Neural cell (in vitro differentiated cells): ENCODE results near the gene MARCHF6. TPM values are rescaled to one million over a fixed set of nuclear protein-coding genes. Genes with fewer than 3 reads are reported as not detected.

Experiments
- H2AFZ ChIP-seq: fragments of 200-600, 300-800 bp; sonication (generic), shearing (Covaris generic); 2 replicates; pipeline ENCODE4 v1.6.0; 2014; ENCODE audit warnings: low read depth, mild to moderate bottlenecking, antibody characterized with exemption, low read length, moderate library complexity
- H3F3A ChIP-seq: fragments of 200-600 bp; shearing (Covaris generic); 2 replicates; pipeline ENCODE4 v1.6.1; 2016; ENCODE audit warnings: mild to moderate bottlenecking, moderate library complexity, mixed read lengths, antibody characterized with exemption, low read length; ENCODE audit not compliant: insufficient read depth, poor library complexity, severe bottlenecking
- H3K27ac ChIP-seq: fragments of 200-600, 300-800 bp; sonication (generic), shearing (Covaris generic); 2 replicates; pipeline ENCODE4 v1.5.1; 2014; ENCODE audit warnings: mild to moderate bottlenecking, low read length, moderate library complexity
- H3K27me3 ChIP-seq: fragments of 300-800, 200-600 bp; sonication (generic), shearing (Covaris generic); 2 replicates; pipeline ENCODE4 v1.6.0; 2014; ENCODE audit warnings: mild to moderate bottlenecking, low read depth, low read length, moderate library complexity; ENCODE audit not compliant: insufficient read depth
- H3K36me3 ChIP-seq: fragments of 300-800, 200-600 bp; sonication (generic), shearing (Covaris generic); 2 replicates; pipeline ENCODE4 v1.5.1; 2014; ENCODE audit warnings: mild to moderate bottlenecking, antibody characterized with exemption, low read length, moderate library complexity; ENCODE audit not compliant: insufficient read depth
- H3K4me2 ChIP-seq: fragments of 300-800, 200-600 bp; sonication (generic), shearing (Covaris generic); 2 replicates; pipeline ENCODE4 v1.6.0; 2014; ENCODE audit warnings: mild to moderate bottlenecking, low read length
- H3K4me3 ChIP-seq: fragments of 300-800, 200-600 bp; sonication (generic), shearing (Covaris generic); 2 replicates; pipeline ENCODE4 v1.5.1; 2014; ENCODE audit warnings: mild to moderate bottlenecking, low read length, moderate library complexity
- H3K79me2 ChIP-seq: fragments of 200-600 bp; shearing (Covaris generic); replicated peaks from 2 replicates; pipeline ENCODE4 v1.6.0; 2014; ENCODE audit warnings: mild to moderate bottlenecking, low read length, moderate library complexity; ENCODE audit not compliant: insufficient read depth
- H3K9ac ChIP-seq: fragments of 300-800, 200-600 bp; sonication (generic), shearing (Covaris generic); 2 replicates; pipeline ENCODE4 v1.6.1; 2016; ENCODE audit warnings: mild to moderate bottlenecking, low read length, mixed read lengths
- H3K9me2 ChIP-seq: fragments of 200-600 bp; shearing (Covaris generic); 2 replicates; pipeline ENCODE4 v1.6.1; 2016; ENCODE audit warnings: mild to moderate bottlenecking, low read length, mixed read lengths; ENCODE audit not compliant: insufficient read depth
- H3K9me3 ChIP-seq: fragments of 200-600, 300-800 bp; sonication (generic), shearing (Covaris generic); 2 replicates; pipeline ENCODE4 v1.6.1; 2016; ENCODE audit warnings: mild to moderate bottlenecking, mixed run types, low read length, moderate library complexity, mixed read lengths
- H4K20me1 ChIP-seq: fragments of 200-600 bp; shearing (Covaris generic); 2 replicates; pipeline ENCODE4 v1.6.1; 2016; ENCODE audit warnings: mild to moderate bottlenecking, mixed run types; ENCODE audit not compliant: insufficient read depth
- CTCF ChIP-seq: fragments of 450-650 bp; IDR thresholded peaks from 2 replicates; pipeline ENCODE4 v1.5.1; 2014; ENCODE audit warnings: antibody characterized with exemption, mild to moderate bottlenecking, moderate library complexity; ENCODE audit not compliant: poor library complexity, severe bottlenecking
- EP300 ChIP-seq: fragments of 450-650 bp; conservative IDR thresholded peaks from 2 replicates; pipeline ENCODE4 v1.6.1; 2014; ENCODE audit warnings: antibody characterized with exemption, mild to moderate bottlenecking, moderate library complexity; ENCODE audit not compliant: poor library complexity, severe bottlenecking
- EZH2 ChIP-seq: fragments of 200-600, 300-800 bp; shearing (Covaris generic), sonication (generic); IDR thresholded peaks from 2 replicates; pipeline ENCODE4 v1.6.1; 2014; ENCODE audit warnings: antibody characterized with exemption, low read length, borderline replicate concordance, mild to moderate bottlenecking; ENCODE audit not compliant: insufficient read depth, poor library complexity, severe bottlenecking
- MXI1 ChIP-seq: fragments of 450-650 bp; conservative IDR thresholded peaks from 2 replicates; pipeline ENCODE4 v1.6.1; 2014; ENCODE audit warnings: antibody characterized with exemption, mild to moderate bottlenecking; ENCODE audit not compliant: poor library complexity, severe bottlenecking
- POLR2AphosphoS5 ChIP-seq: IDR thresholded peaks from 2 replicates; pipeline ENCODE4 v1.6.1; 2012
- RAD21 ChIP-seq: fragments of 450-650 bp; conservative IDR thresholded peaks from 2 replicates; pipeline ENCODE4 v1.6.1; 2014; ENCODE audit warnings: antibody characterized with exemption, mild to moderate bottlenecking, moderate library complexity
- SMC3 ChIP-seq: fragments of 450-650 bp; conservative IDR thresholded peaks from 2 replicates; pipeline ENCODE4 v1.6.1; 2014; ENCODE audit warnings: antibody characterized with exemption, mild to moderate bottlenecking, moderate library complexity; ENCODE audit not compliant: poor library complexity
- TAF1 ChIP-seq: IDR thresholded peaks from 2 replicates; pipeline ENCODE4 v1.6.1; 2012; ENCODE audit warnings: low read depth
- polyA plus RNA-seq: library from polyadenylated mRNA; depleted of rRNA; stranded (reverse); fragments of >200 nt; gene quantifications from 2 replicates; pipeline ENCODE4 v1.2.3, GENCODE V29; 2014
- TF ChIP-seq, protein P1 (sequence below): IDR thresholded peaks from 2 replicates; pipeline ENCODE4 v1.6.1; 2012; ENCODE audit warnings: borderline replicate concordance

The MARCHF6 gene
- polyA plus RNA-seq, 1 donor from 2014 or later = 282 TPM

DNA sequence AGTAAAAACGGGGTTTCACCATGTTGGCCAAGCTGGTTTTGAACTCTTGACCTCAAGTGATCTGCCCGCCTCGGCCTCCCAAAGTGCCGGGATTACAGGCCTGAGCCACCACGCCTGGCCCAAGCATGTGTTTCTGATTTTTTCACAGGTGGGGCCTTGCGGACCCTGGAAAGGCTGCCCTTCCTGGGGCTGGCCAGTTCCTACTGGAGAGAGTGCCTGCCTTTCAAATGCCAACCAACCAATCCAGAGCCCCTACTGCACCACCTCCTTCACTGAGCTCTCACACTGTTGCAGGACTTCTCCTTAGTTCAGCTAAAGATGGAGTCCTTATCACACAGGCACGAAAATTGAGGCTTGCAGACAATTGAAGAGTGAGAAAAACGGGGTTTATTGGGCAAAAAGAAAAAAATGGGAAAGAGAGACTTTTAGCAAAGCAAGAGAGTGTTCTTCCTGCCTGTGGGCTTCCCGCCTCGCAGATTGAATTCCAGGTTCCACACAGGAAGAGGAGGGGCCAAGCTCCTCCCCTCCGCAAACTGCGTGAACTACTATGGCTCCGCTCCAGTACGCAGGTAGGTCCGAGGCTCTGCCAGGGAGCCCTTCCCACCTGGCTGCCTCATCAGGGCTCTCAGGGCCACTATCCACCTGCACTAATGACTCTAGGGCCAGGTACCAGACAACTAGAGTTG lies 37.5 kb upstream of the MARCHF6 start:
- H3K79me2 ChIP-seq = no peaks in the 10 kb centered on the region
- no peak overlapping the region for H3K27ac ChIP-seq
- H2AFZ ChIP-seq = no peak overlapping the region
- TF ChIP-seq EZH2 (no peak), SMC3 (no peak), POLR2AphosphoS5 (no peak), RAD21 (no peak), TAF1 (no peak), MXI1 (no peak), EP300 (no peak)
- no peaks in the 10 kb centered on the region for H3K36me3 ChIP-seq
- no peaks in the 10 kb centered on the region for H3K27me3 ChIP-seq
- H3K9me3 ChIP-seq = no peaks in the 10 kb centered on the region
- H3K4me3 ChIP-seq = no peak overlapping the region
- no peaks in the 10 kb centered on the region for H3K9me2 ChIP-seq
- no peaks in the 10 kb centered on the region for H3F3A ChIP-seq
- no peaks in the 10 kb centered on the region for H4K20me1 ChIP-seq
- H3K4me2 ChIP-seq = no peak overlapping the region
- H3K9ac ChIP-seq = no peak overlapping the region

- Histone ChIP-seq H3F3A (no peaks in the 10 kb centered on the region), H3K4me2 (no peak overlapping the region), H3K4me3 (no peak overlapping the region), H3K27ac (no peak overlapping the region), H3K27me3 (no peaks in the 10 kb centered on the region), H3K9ac (no peak overlapping the region), H4K20me1 (no peaks in the 10 kb centered on the region), H3K9me3 (no peaks in the 10 kb centered on the region), H3K79me2 (no peaks in the 10 kb centered on the region), H2AFZ (no peak overlapping the region), H3K36me3 (no peaks in the 10 kb centered on the region), H3K9me2 (no peaks in the 10 kb centered on the region)
- no peak for TF ChIP-seq POLR2AphosphoS5
- no peak for TF ChIP-seq SMC3
- no peak for TF ChIP-seq TAF1
- TF ChIP-seq EP300 = no peak
- TF ChIP-seq RAD21 = no peak
- TF ChIP-seq EZH2 = no peak
- TF ChIP-seq, protein P1, sequence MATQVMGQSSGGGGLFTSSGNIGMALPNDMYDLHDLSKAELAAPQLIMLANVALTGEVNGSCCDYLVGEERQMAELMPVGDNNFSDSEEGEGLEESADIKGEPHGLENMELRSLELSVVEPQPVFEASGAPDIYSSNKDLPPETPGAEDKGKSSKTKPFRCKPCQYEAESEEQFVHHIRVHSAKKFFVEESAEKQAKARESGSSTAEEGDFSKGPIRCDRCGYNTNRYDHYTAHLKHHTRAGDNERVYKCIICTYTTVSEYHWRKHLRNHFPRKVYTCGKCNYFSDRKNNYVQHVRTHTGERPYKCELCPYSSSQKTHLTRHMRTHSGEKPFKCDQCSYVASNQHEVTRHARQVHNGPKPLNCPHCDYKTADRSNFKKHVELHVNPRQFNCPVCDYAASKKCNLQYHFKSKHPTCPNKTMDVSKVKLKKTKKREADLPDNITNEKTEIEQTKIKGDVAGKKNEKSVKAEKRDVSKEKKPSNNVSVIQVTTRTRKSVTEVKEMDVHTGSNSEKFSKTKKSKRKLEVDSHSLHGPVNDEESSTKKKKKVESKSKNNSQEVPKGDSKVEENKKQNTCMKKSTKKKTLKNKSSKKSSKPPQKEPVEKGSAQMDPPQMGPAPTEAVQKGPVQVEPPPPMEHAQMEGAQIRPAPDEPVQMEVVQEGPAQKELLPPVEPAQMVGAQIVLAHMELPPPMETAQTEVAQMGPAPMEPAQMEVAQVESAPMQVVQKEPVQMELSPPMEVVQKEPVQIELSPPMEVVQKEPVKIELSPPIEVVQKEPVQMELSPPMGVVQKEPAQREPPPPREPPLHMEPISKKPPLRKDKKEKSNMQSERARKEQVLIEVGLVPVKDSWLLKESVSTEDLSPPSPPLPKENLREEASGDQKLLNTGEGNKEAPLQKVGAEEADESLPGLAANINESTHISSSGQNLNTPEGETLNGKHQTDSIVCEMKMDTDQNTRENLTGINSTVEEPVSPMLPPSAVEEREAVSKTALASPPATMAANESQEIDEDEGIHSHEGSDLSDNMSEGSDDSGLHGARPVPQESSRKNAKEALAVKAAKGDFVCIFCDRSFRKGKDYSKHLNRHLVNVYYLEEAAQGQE = no peak
- no peak for TF ChIP-seq MXI1
- TF ChIP-seq CTCF = no peak
Measured at GRCh38 chr5:10317825-10318682, 35.4 kb upstream of the MARCHF6 start.
